HepG2 (cell line): ENCODE measurements around the gene DDC. TPM values are rescaled to one million over a fixed set of nuclear protein-coding genes. Genes with fewer than 3 reads are reported as not detected.

Source experiments
- ADNP ChIP-seq: sonication (generic); formaldehyde crosslinking; IDR thresholded peaks from 2 replicates; pipeline ENCODE4 v1.4.0; 2020; ENCODE audit warnings: missing genetic modification reagents
- BRD4 ChIP-seq: sonication (generic); formaldehyde crosslinking; IDR thresholded peaks from 2 replicates; pipeline ENCODE4 v1.4.0; 2020; ENCODE audit warnings: missing genetic modification reagents
- CERS6 ChIP-seq: sonication (generic); formaldehyde crosslinking; IDR thresholded peaks from 2 replicates; pipeline ENCODE4 v1.5.0; 2020; ENCODE audit warnings: missing genetic modification reagents
- DMAP1 ChIP-seq: IDR thresholded peaks from 2 replicates; pipeline ENCODE4 v1.6.1; 2016
- DR1 ChIP-seq: sonication (generic); formaldehyde crosslinking; IDR thresholded peaks from 2 replicates; pipeline ENCODE4 v1.8.0; 2021; ENCODE audit warnings: mild to moderate bottlenecking, missing genetic modification reagents, inconsistent platforms
- ETV5 ChIP-seq: IDR thresholded peaks from 2 replicates; pipeline ENCODE4 v1.6.1; 2018; ENCODE audit warnings: missing biosample characterization, missing genetic modification reagents, inconsistent platforms, borderline replicate concordance
- HDAC2 ChIP-seq: sonication (generic); formaldehyde crosslinking; IDR thresholded peaks from 2 replicates; pipeline ENCODE4 v1.4.0; 2020; ENCODE audit warnings: missing genetic modification reagents
- NR2F2 ChIP-seq: IDR thresholded peaks from 2 replicates; pipeline ENCODE4 v1.6.1; 2012; ENCODE audit warnings: low read depth, inconsistent platforms, borderline replicate concordance
- PAWR ChIP-seq: sonication (generic); formaldehyde crosslinking; IDR thresholded peaks from 2 replicates; pipeline ENCODE4 v1.4.0; 2020; ENCODE audit warnings: missing genetic modification reagents, mild to moderate bottlenecking, borderline replicate concordance
- PAXIP1 ChIP-seq: sonication (generic); formaldehyde crosslinking; conservative IDR thresholded peaks from 2 replicates; pipeline ENCODE4 v1.4.0; 2020; ENCODE audit warnings: mild to moderate bottlenecking, missing genetic modification reagents, moderate library complexity
- THRA ChIP-seq: sonication (generic); formaldehyde crosslinking; IDR thresholded peaks from 2 replicates; pipeline ENCODE4 v1.4.0; 2020; ENCODE audit warnings: missing genetic modification reagents, borderline replicate concordance
- XRCC5 ChIP-seq: fragments of 200-400 bp; formaldehyde crosslinking; optimal IDR thresholded peaks from 2 replicates; pipeline ENCODE3; 2017; ENCODE audit warnings: mild to moderate bottlenecking, low read length
- ZC3H4 ChIP-seq: sonication (generic); formaldehyde crosslinking; IDR thresholded peaks from 2 replicates; pipeline ENCODE4 v1.4.0; 2020; ENCODE audit warnings: missing genetic modification reagents, borderline replicate concordance
- ZFP37 ChIP-seq: sonication (generic); formaldehyde crosslinking; IDR thresholded peaks from 2 replicates; pipeline ENCODE4 v1.4.0; 2020; ENCODE audit warnings: missing genetic modification reagents, borderline replicate concordance
- ZNF143 ChIP-seq: sonication (generic); formaldehyde crosslinking; IDR thresholded peaks from 2 replicates; pipeline ENCODE4 v1.4.0; 2020; ENCODE audit warnings: missing genetic modification reagents
- ZNF34 ChIP-seq: sonication (generic); formaldehyde crosslinking; IDR thresholded peaks from 2 replicates; pipeline ENCODE4 v1.4.0; 2020; ENCODE audit warnings: mild to moderate bottlenecking, missing genetic modification reagents, borderline replicate concordance
- ZNF501 ChIP-seq: sonication (generic); formaldehyde crosslinking; IDR thresholded peaks from 2 replicates; pipeline ENCODE4 v1.5.1; 2020; ENCODE audit warnings: mild to moderate bottlenecking, moderate library complexity, missing genetic modification reagents
- ZNF704 ChIP-seq: sonication (generic); formaldehyde crosslinking; IDR thresholded peaks from 2 replicates; pipeline ENCODE4 v1.8.1; 2023; ENCODE audit warnings: mild to moderate bottlenecking, inconsistent platforms, moderate library complexity, missing genetic modification reagents, borderline replicate concordance
- ZNF761 ChIP-seq: sonication (generic); formaldehyde crosslinking; conservative IDR thresholded peaks from 2 replicates; pipeline ENCODE4 v1.4.0; 2020; ENCODE audit warnings: mild to moderate bottlenecking, missing genetic modification reagents
- polyA plus RNA-seq, 8 experiments: library from polyadenylated mRNA; depleted of rRNA in 3 of 8; stranded (reverse) in 7 of 8; unstranded in 1 of 8; fragments of >200 nt; fragmentation: Illumina TruSeq in 4 of 8; extraction: Trizol in 4 of 8; gene quantifications; 2 replicates each; pipeline versions ENCODE4 v1.2.1 to v1.2.3, GENCODE V29; 2011 to 2016; ENCODE audit warnings: low read depth in 4 of 8, missing spikeins in 1 of 8, mixed read lengths in 1 of 8; ENCODE audit not compliant: insufficient read depth in 1 of 8
- total RNA-seq, 5 experiments: library from RNA; depleted of rRNA; stranded (reverse); fragments of >200 nt; fragmentation: Illumina TruSeq; extraction: Trizol; gene quantifications; 2 replicates each; pipeline ENCODE4 v1.2.3, GENCODE V29; 2016; ENCODE audit warnings: low read depth in 1 of 5

Gene DDC
- total and polyA plus RNA-seq, 2 of the 13 experiments (the other 11 are each of a cell fraction or from before 2014, with no cell fraction given), result 11.7 to 93.3 TPM

- TF ChIP-seq ZFP37 (CRISPR knock-in tag) (no peak), CERS6 (no peak), ZNF34 (CRISPR knock-in tag) (no peak), BRD4 (CRISPR knock-in tag) (no peak), PAWR (CRISPR knock-in tag) (no peak), ADNP (CRISPR knock-in tag) (no peak), DMAP1 (CRISPR knock-in tag) (0 out of 2 replicates have a peak, but pooled peaks have one; percentile 67), ZNF761 (no peak), XRCC5 (peak; percentile 67), ETV5 (CRISPR knock-in tag) (0 out of 2 replicates have a peak, but pooled peaks have one; percentile 34), NR2F2 (no peak), PAXIP1 (CRISPR knock-in tag) (peak; percentile 89), ZNF501 (CRISPR knock-in tag) (no peak), ZC3H4 (CRISPR knock-in tag) (no peak), THRA (CRISPR knock-in tag) (no peak), ZNF704 (CRISPR knock-in tag) (no peak), ZNF143 (CRISPR knock-in tag) (no peak), DR1 (CRISPR knock-in tag) (no peak), HDAC2 (CRISPR knock-in tag) (peak; percentile 56; the same call in 1 of the 2 replicates)
These were observed 26.6 kb upstream of the DDC start (continued) for GRCh38 chr7:50591480-50592438.
